NCI-H748 (cell line): ENCODE measurements around the gene C1orf141.
"Not testable (repeated sequence)": the region's sequence is repeated elsewhere in the genome, so short reads cannot be mapped to it uniquely, and the experiment has no call there.

Experiments used
- DNase-seq: peaks from one replicate; lab custom pipeline; 2025; ENCODE audit not compliant: unreplicated experiment; lab: John Stamatoyannopoulos, UW

C1orf141 gene

GRCh38 chr1:67143966-67144365 is 9.2 kb upstream of the C1orf141 start:
- no peak for DNase-seq

- DNase-seq = no peak
Measured at GRCh38 chr1:67142931-67143330, 8.2 kb upstream of the C1orf141 start.

- DNase-seq = not testable (repeated sequence)
Measured at GRCh38 chr1:67141832-67142231, 7.1 kb upstream of the C1orf141 start.

GRCh38 chr1:67140460-67140859 is 5.7 kb upstream of the C1orf141 start:
- DNase-seq = no peak

GRCh38 chr1:67138813-67139499 is 4.2 kb upstream of the C1orf141 start:
- DNase-seq = no peak

GRCh38 chr1:67137307-67137753 is 2.6 kb upstream of the C1orf141 start:
- DNase-seq = peak; percentile 12

- DNase-seq = no peak
Measured at GRCh38 chr1:67135354-67135753, 584 bp upstream of the C1orf141 start.

- no peak for DNase-seq
Measured at GRCh38 chr1:67133177-67133576, 1.6 kb downstream of the C1orf141 start.

- no peak for DNase-seq
Measured at GRCh38 chr1:67130673-67131072, 4.1 kb downstream of the C1orf141 start.

GRCh38 chr1:67126974-67127373 is 7.8 kb downstream of the C1orf141 start:
- DNase-seq = no peak

GRCh38 chr1:67126111-67126746 is 8.5 kb downstream of the C1orf141 start:
- DNase-seq = no peak

- no peak for DNase-seq
Measured at GRCh38 chr1:67124455-67124854, 10.3 kb downstream of the C1orf141 start.

GRCh38 chr1:67120855-67121619 is 13.7 kb downstream of the C1orf141 start:
- no peak for DNase-seq

GRCh38 chr1:67118646-67119045 is 16.1 kb downstream of the C1orf141 start:
- DNase-seq = no peak

GRCh38 chr1:67118191-67118590 is 16.6 kb downstream of the C1orf141 start:
- DNase-seq = no peak

GRCh38 chr1:67114162-67114561 is 20.6 kb downstream of the C1orf141 start:
- DNase-seq = no peak

- no peak for DNase-seq
Measured at GRCh38 chr1:67110352-67110751, 24.4 kb downstream of the C1orf141 start.

- peak; percentile 51 for DNase-seq
Measured at GRCh38 chr1:67105508-67105907, 29.3 kb downstream of the C1orf141 start.

GRCh38 chr1:67103548-67103947 is 31.2 kb downstream of the C1orf141 start:
- DNase-seq = no peak

GRCh38 chr1:67100833-67101232 is 33.9 kb downstream of the C1orf141 start:
- no peak for DNase-seq

- DNase-seq = no peak
Measured at GRCh38 chr1:67097305-67097704, 37.5 kb downstream of the C1orf141 start.

GRCh38 chr1:67094191-67094590 is 40.6 kb downstream of the C1orf141 start:
- no peak for DNase-seq
